Liver (tissue), 9 donors: ENCODE data around the gene NDUFS7. TPM values are rescaled to one million over a fixed set of nuclear protein-coding genes. Genes with fewer than 3 reads are reported as not detected.
"Not testable (repeated sequence)": the region's sequence is repeated elsewhere in the genome, so short reads cannot be mapped to it uniquely, and the experiment has no call there.

Experiments used
- DNase-seq: peaks from one replicate; pipeline ENCODE4 v3.0.0-alpha.2; 2017; ENCODE audit warnings: low spot score
- H3K27ac ChIP-seq, 2 donors: one replicate each; pipeline ENCODE4 v1.7.0; 2013; ENCODE audit warnings: inconsistent platforms in 2 of 2, low read length in 2 of 2, control low read depth in 1 of 2, low read depth in 1 of 2, mild to moderate bottlenecking in 1 of 2
- H3K27me3 ChIP-seq, 4 donors: one replicate each; pipeline versions ENCODE4 v1.6.1 to v1.7.0; 2013; ENCODE audit warnings: low read length in 3 of 4, inconsistent platforms in 1 of 4, mild to moderate bottlenecking in 1 of 4, moderate library complexity in 1 of 4; ENCODE audit not compliant: control insufficient read depth in 4 of 4, insufficient read depth in 4 of 4
- H3K36me3 ChIP-seq, 4 donors: one replicate each; pipeline versions ENCODE4 v1.6.1 to v1.7.0; 2013; ENCODE audit warnings: low read length in 3 of 4, mild to moderate bottlenecking in 3 of 4, low read depth in 1 of 4, moderate library complexity in 1 of 4; ENCODE audit not compliant: control insufficient read depth in 4 of 4, insufficient read depth in 3 of 4
- H3K4me1 ChIP-seq, 4 donors: one replicate each; pipeline versions ENCODE4 v1.6.1 to v1.7.0; 2013; ENCODE audit warnings: low read length in 3 of 4, mild to moderate bottlenecking in 3 of 4, moderate library complexity in 1 of 4; ENCODE audit not compliant: control insufficient read depth in 4 of 4, insufficient read depth in 4 of 4
- H3K4me3 ChIP-seq, 3 donors: one replicate each; pipeline versions ENCODE4 v1.6.1 to v1.7.0; 2013; ENCODE audit warnings: low read length in 3 of 3, control low read depth in 1 of 3, low read depth in 1 of 3, mild to moderate bottlenecking in 1 of 3
- H3K9ac ChIP-seq, 2 donors: one replicate each; pipeline ENCODE4 v1.7.0; 2013; ENCODE audit warnings: low read length in 2 of 2, mild to moderate bottlenecking in 2 of 2, moderate library complexity in 2 of 2, control low read depth in 1 of 2, low read depth in 1 of 2
- H3K9me3 ChIP-seq, 4 donors: one replicate each; pipeline versions ENCODE4 v1.6.1 to v1.7.0; 2013; ENCODE audit warnings: low read length in 3 of 4; ENCODE audit not compliant: control insufficient read depth in 4 of 4
- EGR1 ChIP-seq, 2 donors: IDR thresholded peaks; 2 replicates each; pipeline ENCODE4 v1.6.1; 2016 to 2018; ENCODE audit warnings: antibody characterized with exemption in 2 of 2, low read depth in 2 of 2
- FOXA1 ChIP-seq: IDR thresholded peaks from 2 replicates; pipeline ENCODE4 v1.6.1; 2016; ENCODE audit warnings: antibody characterized with exemption
- FOXA2 ChIP-seq: IDR thresholded peaks from 2 replicates; pipeline ENCODE4 v1.6.1; 2016; ENCODE audit warnings: antibody characterized with exemption
- GABPA ChIP-seq, 2 donors: IDR thresholded peaks in 1 of 2; conservative IDR thresholded peaks in 1 of 2; 2 replicates each; pipeline ENCODE4 v1.6.1; 2016; ENCODE audit warnings: antibody characterized with exemption in 2 of 2, mild to moderate bottlenecking in 1 of 2, moderate library complexity in 1 of 2
- HNF4G ChIP-seq: IDR thresholded peaks from 2 replicates; pipeline ENCODE4 v1.6.1; 2016; ENCODE audit warnings: antibody characterized with exemption
- NR2F2 ChIP-seq: IDR thresholded peaks from 2 replicates; pipeline ENCODE4 v1.6.1; 2016; ENCODE audit warnings: antibody characterized with exemption
- RAD21 ChIP-seq, 2 donors: IDR thresholded peaks; 2 replicates each; pipeline ENCODE4 v1.6.1; 2016; ENCODE audit warnings: antibody characterized with exemption in 2 of 2, mild to moderate bottlenecking in 2 of 2
- SP1 ChIP-seq: IDR thresholded peaks from 2 replicates; pipeline ENCODE4 v1.6.1; 2018; ENCODE audit warnings: antibody characterized with exemption, mild to moderate bottlenecking
- TAF1 ChIP-seq: conservative IDR thresholded peaks from 2 replicates; pipeline ENCODE4 v1.6.1; 2016; ENCODE audit warnings: antibody characterized with exemption, mild to moderate bottlenecking
- WGBS: extraction: QIAGEN DNeasy Blood & Tissue Kit; methylation state at CpG from one replicate; pipeline ENCODE4 v1.1.7; 2013; 5-methylcytosine and 5-hydroxymethylcytosine counted together
- polyA plus RNA-seq, 2 donors: library from polyadenylated mRNA; stranded (reverse) in 1 of 2; unstranded in 1 of 2; fragments of 200-250 nt in 1 of 2; fragments of >200 nt in 1 of 2; fragmentation: Nextera tagmentation in 1 of 2; extraction: Ambion mirVana in 1 of 2; gene quantifications; one replicate each; pipeline versions ENCODE4 v1.2.1 to v1.2.3, GENCODE V29; 2013 to 2015
- total RNA-seq, 2 donors: library from RNA; depleted of rRNA; stranded (reverse); fragments of >200 nt; gene quantifications; one replicate each; pipeline ENCODE4 v1.2.3, GENCODE V29; 2014
- TF ChIP-seq, protein P1 (sequence below): IDR thresholded peaks from 2 replicates; pipeline ENCODE4 v1.6.1; 2016; ENCODE audit warnings: antibody characterized with exemption, mild to moderate bottlenecking
- TF ChIP-seq, protein P2 (sequence below): IDR thresholded peaks from 2 replicates; pipeline ENCODE4 v1.6.1; 2016; ENCODE audit warnings: antibody characterized with exemption
- donor health status: healthy.
- donor health status: healthy.
- donor health status: healthy.
- donor health status: healthy.
- donor health status: healthy.

Gene NDUFS7
- total and polyA plus RNA-seq, 4 donors = 54.4 to 185 (median 128) TPM

DNA sequence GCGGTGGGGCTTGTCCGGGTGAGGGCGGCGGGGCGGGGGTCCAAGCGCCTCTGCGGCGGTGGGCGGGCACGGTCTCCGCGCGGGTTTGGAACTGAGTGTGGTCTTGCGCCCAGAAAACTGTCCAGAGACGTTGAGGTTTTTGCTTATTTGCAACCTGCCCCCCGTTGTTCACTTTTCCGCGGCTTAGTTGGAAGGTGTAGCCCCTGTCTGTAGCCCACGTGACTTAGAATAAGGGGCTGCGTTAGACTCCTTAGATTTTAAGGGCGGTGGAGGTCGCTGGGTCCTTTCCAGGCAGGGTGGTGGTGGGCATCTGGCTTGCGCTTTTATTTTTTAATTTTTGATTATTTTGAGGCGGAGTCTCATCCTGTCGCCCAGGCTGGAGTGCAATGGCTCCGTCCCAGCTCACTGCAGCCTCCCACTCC, 55.2 kb downstream of the NDUFS7 start:
- DNase-seq = no peak
- peaks cover 7 to 18% (median 12%) of the 10 kb centered on the region in 4 donors for H3K4me1 ChIP-seq
- H3K9me3 ChIP-seq = no peaks in the 10 kb centered on the region
- TF ChIP-seq RAD21 (IDR thresholded peaks at IDR 0.05) (no peak), TAF1 (no peak), FOXA2 (no peak), GABPA (IDR thresholded peaks at IDR 0.05 in 1 of 2, conservative IDR thresholded peaks at IDR 0.05 in 1 of 2) (no peak), NR2F2 (no peak), SP1 (no peak)
- TF ChIP-seq, protein P1, sequence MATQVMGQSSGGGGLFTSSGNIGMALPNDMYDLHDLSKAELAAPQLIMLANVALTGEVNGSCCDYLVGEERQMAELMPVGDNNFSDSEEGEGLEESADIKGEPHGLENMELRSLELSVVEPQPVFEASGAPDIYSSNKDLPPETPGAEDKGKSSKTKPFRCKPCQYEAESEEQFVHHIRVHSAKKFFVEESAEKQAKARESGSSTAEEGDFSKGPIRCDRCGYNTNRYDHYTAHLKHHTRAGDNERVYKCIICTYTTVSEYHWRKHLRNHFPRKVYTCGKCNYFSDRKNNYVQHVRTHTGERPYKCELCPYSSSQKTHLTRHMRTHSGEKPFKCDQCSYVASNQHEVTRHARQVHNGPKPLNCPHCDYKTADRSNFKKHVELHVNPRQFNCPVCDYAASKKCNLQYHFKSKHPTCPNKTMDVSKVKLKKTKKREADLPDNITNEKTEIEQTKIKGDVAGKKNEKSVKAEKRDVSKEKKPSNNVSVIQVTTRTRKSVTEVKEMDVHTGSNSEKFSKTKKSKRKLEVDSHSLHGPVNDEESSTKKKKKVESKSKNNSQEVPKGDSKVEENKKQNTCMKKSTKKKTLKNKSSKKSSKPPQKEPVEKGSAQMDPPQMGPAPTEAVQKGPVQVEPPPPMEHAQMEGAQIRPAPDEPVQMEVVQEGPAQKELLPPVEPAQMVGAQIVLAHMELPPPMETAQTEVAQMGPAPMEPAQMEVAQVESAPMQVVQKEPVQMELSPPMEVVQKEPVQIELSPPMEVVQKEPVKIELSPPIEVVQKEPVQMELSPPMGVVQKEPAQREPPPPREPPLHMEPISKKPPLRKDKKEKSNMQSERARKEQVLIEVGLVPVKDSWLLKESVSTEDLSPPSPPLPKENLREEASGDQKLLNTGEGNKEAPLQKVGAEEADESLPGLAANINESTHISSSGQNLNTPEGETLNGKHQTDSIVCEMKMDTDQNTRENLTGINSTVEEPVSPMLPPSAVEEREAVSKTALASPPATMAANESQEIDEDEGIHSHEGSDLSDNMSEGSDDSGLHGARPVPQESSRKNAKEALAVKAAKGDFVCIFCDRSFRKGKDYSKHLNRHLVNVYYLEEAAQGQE = no peak
- H3K27ac ChIP-seq = no peak overlapping the region
- peak overlapping the region; percentile 87 to 91 for H3K9ac ChIP-seq
- H3K4me3 ChIP-seq = peak overlapping the region; percentile 60 to 96 (median 86)
- WGBS = under 1% methylated on average over 26 of the region's 26 CpGs
- H3K27me3 ChIP-seq = no peaks in the 10 kb centered on the region
- H3K36me3 ChIP-seq = peaks cover 11 to 36% (median 19%) of the 10 kb centered on the region in 4 donors

DNA sequence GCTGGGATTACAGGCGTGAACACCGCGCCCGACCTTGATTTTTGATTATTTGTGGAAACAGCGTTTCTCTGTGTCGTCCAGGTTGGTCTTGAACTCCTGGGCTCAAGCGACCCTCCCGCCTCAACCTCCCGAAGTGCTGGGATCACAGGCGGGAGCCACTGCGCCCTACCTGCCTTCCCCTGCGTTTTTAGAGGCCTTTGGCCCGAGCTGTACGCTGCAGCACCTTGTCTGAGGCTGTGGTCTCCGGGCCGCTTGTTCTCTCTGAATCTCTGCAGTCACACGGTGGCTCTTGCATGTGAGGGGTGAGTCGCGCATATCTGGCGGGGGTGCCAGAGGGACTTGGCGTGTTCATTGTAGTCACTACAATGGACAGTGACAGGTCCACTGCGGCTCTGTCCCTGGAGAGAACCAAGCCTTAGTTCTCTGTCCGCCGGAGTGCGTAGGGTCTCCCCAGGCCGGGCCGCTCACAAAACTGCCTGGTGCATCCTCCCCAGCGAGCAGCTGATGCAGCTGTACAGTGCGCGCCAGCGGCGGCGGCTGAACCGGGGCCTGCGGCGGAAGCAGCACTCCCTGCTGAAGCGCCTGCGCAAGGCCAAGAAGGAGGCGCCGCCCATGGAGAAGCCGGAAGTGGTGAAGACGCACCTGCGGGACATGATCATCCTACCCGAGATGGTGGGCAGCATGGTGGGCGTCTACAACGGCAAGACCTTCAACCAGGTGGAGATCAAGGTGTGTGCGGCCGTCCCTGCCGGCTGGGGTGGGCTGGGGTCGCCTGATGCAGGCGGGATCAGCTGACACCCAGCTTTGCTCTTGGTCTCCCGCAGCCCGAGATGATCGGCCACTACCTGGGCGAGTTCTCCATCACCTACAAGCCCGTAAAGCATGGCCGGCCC, 56.1 kb downstream of the NDUFS7 start:
- peaks cover 7 to 18% (median 12%) of the 10 kb centered on the region in 4 donors for H3K4me1 ChIP-seq
- not testable (repeated sequence) for H3K9me3 ChIP-seq, H3K27ac ChIP-seq, H3K27me3 ChIP-seq, DNase-seq
- WGBS = 85% methylated on average over 57 of the region's 57 CpGs
- H3K4me3 ChIP-seq = peak overlapping the region; percentile 60 to 96 (median 86)
- peaks cover 11 to 28% (median 16%) of the 10 kb centered on the region in 4 donors for H3K36me3 ChIP-seq
- peak overlapping the region; percentile 87 to 91 for H3K9ac ChIP-seq

DNA sequence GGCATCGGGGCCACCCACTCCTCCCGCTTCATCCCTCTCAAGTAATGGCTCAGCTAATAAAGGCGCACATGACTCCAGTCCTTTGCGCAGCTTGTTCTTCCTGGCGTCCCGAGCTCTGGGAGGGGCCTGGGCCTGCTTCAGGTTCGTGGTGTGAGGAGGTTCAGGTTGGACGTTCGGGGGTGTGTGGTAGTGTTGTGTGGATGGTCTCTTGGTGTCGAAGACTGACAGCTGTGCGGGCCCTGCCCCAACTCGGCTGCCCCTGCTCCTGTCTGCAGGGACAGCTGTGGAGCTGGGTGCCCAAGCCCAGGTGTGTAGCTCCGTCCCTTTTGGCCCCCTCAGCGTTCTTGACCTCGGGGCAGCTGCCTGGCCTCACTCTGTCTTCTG, 56.7 kb downstream of the NDUFS7 start:
- Histone ChIP-seq H3K36me3 (peaks cover 11 to 28% (median 14%) of the 10 kb centered on the region in 4 donors), H3K27ac (no peak overlapping the region), H3K9ac (no peak overlapping the region), H3K4me1 (peaks cover 9 to 22% (median 16%) of the 10 kb centered on the region in 4 donors), H3K27me3 (peaks cover 0 to under 1% (median 0%) of the 10 kb centered on the region in 4 donors), H3K9me3 (no peaks in the 10 kb centered on the region), H3K4me3 (no peak overlapping the region)
- WGBS = 92% methylated on average over 15 of the region's 15 CpGs
- no peak for DNase-seq
- no peak for TF ChIP-seq EGR1 (IDR thresholded peaks at IDR 0.05; ENCODE audit: low read depth in 2 of 2)
- TF ChIP-seq, protein P2, sequence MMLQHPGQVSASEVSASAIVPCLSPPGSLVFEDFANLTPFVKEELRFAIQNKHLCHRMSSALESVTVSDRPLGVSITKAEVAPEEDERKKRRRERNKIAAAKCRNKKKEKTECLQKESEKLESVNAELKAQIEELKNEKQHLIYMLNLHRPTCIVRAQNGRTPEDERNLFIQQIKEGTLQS = no peak
- no peak for TF ChIP-seq HNF4G
- no peak for TF ChIP-seq SP1
- no peak for TF ChIP-seq FOXA1
- TF ChIP-seq, protein P1 = no peak
